OCI-LY3 (cell line): ENCODE results near the gene KLF7.

ENCODE experiments used
- CTCF ChIP-seq: fragments of 200-600, 300-600 bp; sonication (generic); IDR thresholded peaks from 2 replicates; pipeline ENCODE4 v1.5.1; 2014; ENCODE audit warnings: antibody characterized with exemption, low read length, low read depth
- EZH2phosphoT487 ChIP-seq: fragments of 200-600 bp; shearing (Covaris generic); IDR thresholded peaks from 2 replicates; pipeline ENCODE4 v1.6.1; 2018; ENCODE audit warnings: antibody characterized with exemption, mixed run types, low read depth

GRCh38 chr2:207040696-207041095 is 125.1 kb downstream of the KLF7 start:
- TF ChIP-seq CTCF (no peak), EZH2phosphoT487 (no peak)
